GM18907 (cell line): ENCODE data around the gene ZXDC.

Source experiments
- ATAC-seq: cut with Tn5 transposase; IDR thresholded peaks from one replicate; pipeline ENCODE4 v1.9.1; 2021; ENCODE audit warnings: mild to moderate bottlenecking, moderate library complexity; ENCODE audit not compliant: unreplicated experiment

Gene ZXDC

GRCh38 chr3:126512916-126513650 lies 37.4 kb upstream of the ZXDC start:
- no peak for ATAC-seq

DNA sequence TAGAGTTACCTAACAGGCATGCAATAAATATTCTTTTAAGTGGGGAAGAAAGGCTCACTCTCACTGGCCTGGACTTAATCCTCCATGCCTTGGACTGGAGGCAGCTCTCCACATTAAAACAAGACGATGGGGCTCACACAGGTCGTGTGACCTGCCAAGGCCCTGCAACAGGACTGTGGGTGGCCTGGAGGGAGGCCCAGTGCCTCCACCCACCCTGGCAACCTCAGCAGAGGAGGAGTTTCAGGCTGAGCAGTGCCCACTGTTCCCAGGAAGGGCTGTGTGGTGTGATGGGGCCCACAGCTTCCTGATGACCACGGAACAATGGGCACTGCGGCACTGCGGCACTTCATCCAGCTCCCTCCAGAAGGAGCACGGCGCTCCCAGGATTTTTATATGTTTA lies 36.3 kb upstream of the ZXDC start:
- ATAC-seq: no peak

GRCh38 chr3:126511291-126511690 lies 35.6 kb upstream of the ZXDC start:
- no peak for ATAC-seq

GRCh38 chr3:126510308-126510910 lies 34.7 kb upstream of the ZXDC start:
- no peak for ATAC-seq

GRCh38 chr3:126509597-126510307 lies 34.1 kb upstream of the ZXDC start:
- no peak for ATAC-seq

DNA sequence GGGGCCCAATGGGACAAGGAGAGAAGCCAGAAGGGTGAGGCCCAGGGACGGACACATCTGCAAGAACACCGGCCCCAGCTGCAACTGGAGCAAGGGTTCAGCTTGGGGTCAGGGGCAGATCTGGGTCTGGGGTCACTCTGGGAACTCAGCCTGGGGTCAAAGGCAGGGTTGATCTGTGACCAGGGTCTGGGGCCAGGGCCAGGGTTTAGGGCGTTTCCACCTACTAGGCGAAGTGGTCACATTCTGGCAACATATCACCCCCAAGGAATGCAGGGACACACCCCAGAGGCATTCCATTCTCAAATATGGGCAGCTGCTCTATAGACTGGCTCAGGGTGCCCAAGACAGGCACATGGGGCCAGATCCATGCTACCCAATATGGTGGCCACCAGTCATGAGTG lies 32.9 kb upstream of the ZXDC start:
- no peak for ATAC-seq

DNA sequence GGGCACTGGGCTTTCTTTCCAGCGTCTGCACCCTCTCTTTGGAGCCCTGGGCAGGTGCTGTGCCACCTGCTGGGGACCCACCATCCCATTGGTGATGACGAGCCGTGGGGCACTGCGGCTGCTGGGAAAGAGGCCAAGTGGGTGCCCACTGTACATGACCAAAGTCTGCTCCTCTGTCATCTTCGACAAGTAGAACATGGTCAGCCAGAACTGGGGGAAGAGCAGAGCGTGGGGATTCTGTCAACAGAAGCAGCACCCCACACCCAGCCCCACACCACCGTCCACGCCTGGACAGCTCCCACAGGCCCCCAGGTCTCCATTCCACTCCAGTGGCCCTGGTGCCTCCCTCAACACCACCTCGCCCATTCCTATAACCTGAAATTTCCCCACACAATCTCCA lies 32.2 kb upstream of the ZXDC start:
- ATAC-seq: no peak

DNA sequence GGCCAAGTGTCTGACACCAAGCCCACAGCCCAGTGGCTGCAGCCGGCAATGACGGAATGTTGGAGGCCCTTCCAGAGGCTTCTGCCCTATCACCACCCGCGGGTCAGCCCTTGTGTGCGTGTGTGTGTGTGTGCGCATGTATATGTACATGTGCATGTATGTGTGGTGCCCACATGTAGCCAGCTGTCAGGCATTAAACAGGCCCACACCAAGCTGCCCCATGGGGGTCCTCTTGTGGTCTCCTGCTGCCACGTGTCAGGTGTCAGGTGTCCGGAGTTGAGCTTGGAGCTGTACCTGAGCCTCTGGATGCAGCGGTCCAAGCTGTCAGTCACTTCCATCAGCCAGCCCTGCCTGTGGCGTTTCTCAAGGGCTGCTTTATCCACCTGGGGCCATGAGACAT lies 28.0 kb upstream of the ZXDC start:
- ATAC-seq: no peak

- ATAC-seq: no peak
Measured at GRCh38 chr3:126502656-126503055, 27.0 kb upstream of the ZXDC start.

DNA sequence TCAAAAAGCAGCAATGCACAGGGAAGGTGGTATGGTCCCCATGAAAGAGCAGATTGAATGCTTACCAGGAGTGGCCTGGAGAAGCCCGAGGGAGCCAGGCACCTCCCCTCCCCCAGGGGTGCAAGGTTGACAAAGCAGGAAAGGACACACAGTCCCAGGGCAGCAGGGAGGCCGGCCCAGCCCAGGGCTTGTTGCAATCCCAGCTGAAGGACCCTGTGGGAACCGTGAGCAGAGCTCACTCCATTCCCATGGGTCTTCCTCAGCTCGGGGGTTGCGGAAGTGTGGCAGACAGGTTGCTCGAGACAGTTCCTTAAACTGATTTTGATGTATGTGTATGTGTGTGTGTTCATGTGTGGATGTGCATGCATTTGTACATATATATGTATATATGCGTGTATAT lies 26.0 kb upstream of the ZXDC start:
- no peak for ATAC-seq

DNA sequence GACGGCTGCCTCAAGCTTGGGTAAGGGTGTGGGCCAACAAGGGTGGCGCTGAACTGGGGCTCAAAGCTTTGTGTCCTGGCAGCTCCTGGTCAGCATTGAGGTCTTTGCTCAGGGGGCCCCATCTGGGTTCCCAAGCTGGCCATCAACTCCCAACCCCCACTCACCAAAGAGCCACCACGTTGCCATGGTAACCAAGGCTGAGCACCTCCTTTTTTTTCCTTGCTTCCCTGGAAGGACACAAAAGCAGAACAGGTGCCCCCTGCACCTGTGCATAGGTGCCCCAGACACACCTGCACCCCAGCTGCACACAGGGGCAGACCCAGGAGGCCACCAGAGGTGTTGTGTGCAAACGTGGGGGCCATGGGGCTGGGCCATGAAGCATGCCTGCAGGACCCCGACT lies 25.4 kb upstream of the ZXDC start:
- no peak for ATAC-seq

DNA sequence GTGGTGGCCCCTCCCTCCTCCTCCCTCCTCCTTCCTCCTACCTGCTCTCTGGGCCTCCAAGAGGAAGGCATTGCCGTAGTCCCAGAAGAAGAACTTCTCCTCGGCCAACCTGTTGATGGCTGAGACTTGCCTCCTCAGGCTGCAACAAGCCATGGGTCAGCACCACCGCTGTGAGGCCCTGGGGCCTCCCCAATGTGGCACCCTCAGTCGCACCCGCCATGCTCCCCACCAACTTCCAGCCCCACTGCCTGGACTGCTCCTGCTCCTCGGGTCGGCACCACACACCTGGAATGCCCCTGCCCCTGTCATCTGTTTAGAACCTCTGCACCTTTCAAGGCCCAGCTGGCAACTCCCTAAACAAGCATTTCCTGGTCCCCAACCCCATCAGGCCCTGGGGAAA lies 24.3 kb upstream of the ZXDC start:
- ATAC-seq: no peak

DNA sequence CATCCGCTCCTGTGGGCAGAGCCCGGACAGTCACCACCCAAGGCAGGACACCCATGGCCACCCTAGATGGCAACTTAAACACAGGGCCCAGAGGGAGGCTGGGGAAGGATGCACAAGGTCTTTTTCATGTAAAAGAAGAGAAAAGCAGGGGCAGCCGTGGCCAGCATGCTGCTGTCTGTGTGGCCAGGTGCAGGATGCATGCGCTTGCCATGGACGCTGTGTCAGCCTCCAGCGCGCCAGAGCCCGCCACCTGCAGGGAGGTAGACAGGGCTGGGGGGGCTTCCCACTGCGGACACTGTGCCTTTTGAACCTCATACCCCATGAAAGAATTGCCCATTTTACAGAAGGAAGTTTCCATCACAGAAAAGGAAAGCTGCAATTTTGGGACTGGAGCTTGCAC lies 23.7 kb upstream of the ZXDC start:
- ATAC-seq: no peak

DNA sequence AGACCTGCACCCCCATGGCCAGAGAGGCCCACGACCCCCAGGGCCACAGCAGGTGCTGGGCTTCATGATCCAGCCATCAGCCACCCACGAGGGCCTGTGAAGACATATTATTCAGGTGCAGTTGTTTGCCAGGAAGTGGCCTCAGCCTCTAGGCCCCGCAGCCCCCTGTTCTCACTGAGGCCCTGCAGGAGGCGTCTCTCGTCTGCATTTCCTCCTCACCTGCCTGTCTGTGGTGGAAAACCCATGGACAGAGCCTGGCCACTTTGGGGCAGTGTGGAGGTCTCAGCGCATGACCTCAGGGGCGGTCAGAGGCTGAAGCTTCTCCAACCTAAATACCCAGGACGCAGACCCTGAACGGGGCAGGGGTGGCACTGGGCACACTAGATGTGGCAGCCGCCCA lies 23.2 kb upstream of the ZXDC start:
- no peak for ATAC-seq

DNA sequence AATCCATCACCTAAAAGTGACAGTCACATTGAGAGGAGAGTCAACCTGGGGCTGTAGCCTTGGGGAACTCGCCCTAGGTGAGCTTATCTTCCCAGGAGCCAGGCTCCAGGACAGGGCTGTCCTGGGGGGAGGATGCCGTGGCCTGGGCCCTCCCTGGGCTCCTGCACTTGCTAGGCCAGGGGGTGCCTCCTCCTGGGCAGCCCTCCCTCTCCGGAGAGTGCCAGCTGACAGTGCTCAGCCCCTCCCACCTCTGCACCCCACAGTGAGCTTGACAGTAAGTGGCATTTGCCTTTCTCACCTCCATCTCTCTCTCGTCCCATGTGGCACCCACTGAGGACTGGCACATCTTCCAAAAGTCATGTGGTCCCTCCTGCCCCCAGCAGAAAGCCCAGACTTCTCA lies 22.8 kb upstream of the ZXDC start:
- no peak for ATAC-seq

DNA sequence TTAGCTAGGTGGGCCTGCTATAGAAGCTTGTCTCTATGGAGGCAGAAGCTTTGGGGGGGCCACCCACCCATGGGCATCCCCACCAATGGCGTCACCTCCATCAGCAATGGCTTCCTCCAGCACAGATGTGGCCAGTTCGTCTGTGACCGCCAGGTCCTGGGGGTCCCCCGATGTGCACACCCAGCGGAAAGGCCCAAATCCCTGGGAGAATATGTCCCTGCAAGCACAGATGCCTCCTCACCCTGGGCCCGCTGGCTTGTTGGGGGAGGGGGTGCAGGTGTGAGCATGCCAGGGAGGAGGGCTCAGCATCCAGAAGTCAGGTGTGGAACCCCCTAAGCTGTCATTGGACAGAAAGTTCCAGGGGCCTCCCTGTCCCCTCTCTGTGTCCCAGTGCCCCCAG lies 22.3 kb upstream of the ZXDC start:
- ATAC-seq: no peak

DNA sequence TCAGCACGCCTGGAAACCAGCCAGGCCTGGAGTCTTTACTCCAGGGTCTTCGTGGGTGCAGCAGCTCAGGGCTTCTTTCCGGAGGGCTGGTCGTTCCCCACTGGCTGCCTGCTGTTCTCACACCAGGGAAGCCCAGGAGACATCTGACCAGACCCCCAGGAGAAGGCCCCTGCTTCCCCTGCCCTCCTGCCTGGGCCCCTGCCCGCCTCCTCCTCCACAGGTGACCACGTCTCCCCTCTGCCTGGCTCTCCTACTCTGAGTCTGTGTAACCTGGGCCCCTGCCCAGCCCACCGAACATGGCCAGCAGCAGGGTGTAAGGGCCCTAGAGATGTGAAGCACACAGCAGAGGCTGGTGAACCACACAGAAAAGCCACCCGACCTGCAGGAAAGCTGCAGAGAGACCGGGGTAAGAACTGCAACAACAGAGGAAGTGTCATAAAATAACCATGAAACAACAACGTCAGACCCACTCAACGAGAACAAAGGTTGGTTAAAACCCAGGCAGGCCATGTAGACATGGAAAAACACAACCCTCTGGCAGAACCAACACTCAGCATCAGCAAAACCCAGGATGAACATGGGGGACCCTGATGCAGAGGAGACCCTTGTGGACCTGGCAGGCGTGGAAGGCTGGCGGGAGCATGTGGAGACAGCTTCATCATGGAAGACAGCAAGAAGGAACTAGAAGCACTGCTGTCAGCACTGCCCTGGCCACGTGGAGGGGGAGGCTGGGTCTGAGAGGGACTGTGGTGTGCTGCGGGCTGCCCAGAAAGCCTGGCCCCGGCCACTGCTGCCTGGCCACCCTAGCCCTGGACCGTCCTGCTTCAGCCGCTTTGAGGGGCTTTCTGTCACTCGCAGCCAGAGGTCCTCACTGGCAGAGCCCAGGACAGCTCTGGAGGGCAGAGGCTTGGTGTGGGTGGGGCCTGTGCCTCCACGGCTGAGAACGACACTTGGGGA lies 21.5 kb upstream of the ZXDC start:
- no peak for ATAC-seq

DNA sequence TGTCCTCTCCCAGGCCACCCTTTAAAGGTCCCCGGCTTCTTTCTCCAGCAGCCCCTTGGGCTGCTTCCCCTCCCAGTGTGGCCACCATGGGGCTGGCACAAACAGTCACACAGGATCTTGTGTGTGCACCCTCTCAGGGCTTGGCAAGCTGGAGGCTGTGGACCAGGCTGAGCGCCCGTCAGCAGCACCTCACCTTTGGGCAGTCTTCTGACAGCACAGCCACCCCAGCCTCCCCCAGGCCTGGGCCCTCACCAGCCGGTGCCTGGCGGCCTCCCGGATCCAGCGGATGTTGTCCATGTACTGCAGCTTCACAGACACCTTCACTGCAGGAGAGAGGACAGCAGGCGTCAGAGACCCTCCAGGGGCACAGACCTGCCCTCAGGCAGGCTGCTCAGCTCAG lies 20.1 kb upstream of the ZXDC start:
- ATAC-seq: no peak

DNA sequence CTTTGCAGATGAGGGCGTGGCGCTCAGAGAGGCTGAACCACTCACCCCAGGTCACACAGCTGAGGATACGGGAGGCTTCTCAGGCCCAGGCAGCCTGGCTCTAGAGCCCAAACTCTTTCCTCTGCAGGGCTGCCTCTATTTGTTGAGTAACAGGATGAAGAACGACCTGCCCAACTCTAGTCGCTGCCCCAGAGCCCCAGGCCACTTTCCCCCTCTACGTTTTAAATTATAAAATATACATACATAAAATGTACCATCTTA lies 19.2 kb upstream of the ZXDC start:
- ATAC-seq: no peak

GRCh38 chr3:126494204-126494969 lies 18.7 kb upstream of the ZXDC start:
- ATAC-seq: no peak

DNA sequence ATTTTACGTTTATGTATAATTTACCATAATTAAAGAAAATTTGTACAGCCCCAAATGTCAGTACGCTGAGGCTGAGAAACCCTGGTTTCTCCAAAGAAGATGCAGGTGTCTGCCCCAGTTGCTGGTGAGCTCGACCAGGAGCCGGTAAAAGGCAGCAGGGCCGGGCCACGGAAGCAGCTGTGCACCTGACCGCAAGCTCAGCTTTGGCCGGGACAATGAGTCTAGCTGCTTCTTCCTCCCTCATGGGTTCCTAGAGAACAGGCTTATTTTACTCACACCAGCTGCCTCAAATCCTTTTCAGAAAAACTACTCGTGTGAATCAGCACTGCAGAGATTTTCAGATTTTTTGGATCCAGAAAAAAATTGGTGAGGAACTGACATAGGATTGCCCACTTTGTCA lies 18.0 kb upstream of the ZXDC start:
- no peak for ATAC-seq
